HTERT RPE-1 (cell line): Measurements from ENCODE around the gene TPM2.

ENCODE experiments used
- in situ Hi-C: fragments of 300-500 bp; cut with MboI; formaldehyde crosslinking; loops from 4 replicates; pipeline ENCODE4 v1.14.3; 2020; ENCODE audit warnings: low sequenced_read_pairs

Gene TPM2

GRCh38 chr9:35689542-35690293, at the start of gene TPM2:
TPM2 (minus strand) TSS chr9:35689925; CDS start chr9:35689817, 108 bp downstream.
- in situ Hi-C loops, result no loop called here

GRCh38 chr9:35738924-35739323, 49.2 kb upstream of the TPM2 start:
- in situ Hi-C loops, result no loop called here

- in situ Hi-C loops, result no loop called here
Measured at GRCh38 chr9:35738186-35738585, 48.5 kb upstream of the TPM2 start.

- in situ Hi-C loops, result no loop called here
Measured at GRCh38 chr9:35737143-35737542, 47.4 kb upstream of the TPM2 start.

- in situ Hi-C loops, result no loop called here
Measured at GRCh38 chr9:35736201-35736633, 46.5 kb upstream of the TPM2 start.

GRCh38 chr9:35734096-35734495, 44.4 kb upstream of the TPM2 start:
- in situ Hi-C loops, result no loop called here

- in situ Hi-C loops, result no loop called here
Measured at GRCh38 chr9:35732800-35733541, 43.2 kb upstream of the TPM2 start.

- in situ Hi-C loops, result no loop called here
Measured at GRCh38 chr9:35732185-35732799, 42.6 kb upstream of the TPM2 start, which contains the start of the genes CREB3 and TLN1. CREB3 (plus strand) TSS chr9:35732666; CDS start chr9:35732773, 107 bp downstream. TLN1 (minus strand) TSS chr9:35732195; CDS start chr9:35725694, 6,501 bp downstream.

- in situ Hi-C loops, result no loop called here
Measured at GRCh38 chr9:35731415-35732184, 41.9 kb upstream of the TPM2 start.

GRCh38 chr9:35730486-35730854, 40.7 kb upstream of the TPM2 start:
- in situ Hi-C loops, result no loop called here

GRCh38 chr9:35729700-35730485, 40.2 kb upstream of the TPM2 start:
- in situ Hi-C loops, result no loop called here

GRCh38 chr9:35729101-35729500, 39.4 kb upstream of the TPM2 start:
- in situ Hi-C loops, result no loop called here

GRCh38 chr9:35728041-35728971, 38.6 kb upstream of the TPM2 start:
- in situ Hi-C loops, result no loop called here

- in situ Hi-C loops, result no loop called here
Measured at GRCh38 chr9:35727676-35728040, 37.9 kb upstream of the TPM2 start.

- in situ Hi-C loops, result no loop called here
Measured at GRCh38 chr9:35726931-35727330, 37.2 kb upstream of the TPM2 start.

GRCh38 chr9:35725362-35725761, 35.6 kb upstream of the TPM2 start:
- in situ Hi-C loops, result no loop called here

- in situ Hi-C loops, result no loop called here
Measured at GRCh38 chr9:35723908-35724307, 34.2 kb upstream of the TPM2 start.

- in situ Hi-C loops, result no loop called here
Measured at GRCh38 chr9:35723426-35723825, 33.7 kb upstream of the TPM2 start.

GRCh38 chr9:35719546-35719945, 29.8 kb upstream of the TPM2 start:
- in situ Hi-C loops, result no loop called here
